GM19025 (cell line): ENCODE data around the gene TOGARAM2.
"Not testable (repeated sequence)": the region's sequence is repeated elsewhere in the genome, so short reads cannot be mapped to it uniquely, and the experiment has no call there.

ENCODE experiments used
- ATAC-seq: cut with Tn5 transposase; IDR thresholded peaks from one replicate; pipeline ENCODE4 v1.9.1; 2021; ENCODE audit warnings: mild to moderate bottlenecking, low read depth, moderate library complexity; ENCODE audit not compliant: unreplicated experiment

The TOGARAM2 gene

DNA sequence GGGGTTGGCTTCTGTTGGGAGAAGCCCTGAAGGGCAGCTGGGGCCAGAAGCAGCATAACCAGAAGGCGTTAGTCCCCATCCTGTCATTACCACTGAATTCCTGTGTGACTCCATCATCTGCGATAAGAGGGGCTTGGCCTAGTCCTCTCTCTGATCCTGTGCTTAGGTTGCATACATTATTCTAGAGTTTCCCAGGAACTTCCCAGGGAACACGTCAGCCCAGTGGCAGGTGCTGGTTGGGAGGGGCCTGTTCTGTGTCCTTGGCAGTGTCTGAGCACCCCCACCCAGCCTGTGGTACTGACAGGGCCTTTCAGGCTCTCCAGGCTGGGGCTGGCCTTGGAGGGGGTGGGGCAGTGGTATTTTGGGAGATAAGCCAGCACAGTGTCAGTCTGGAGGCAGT, 4.5 kb upstream of the TOGARAM2 start:
- ATAC-seq = no peak

DNA sequence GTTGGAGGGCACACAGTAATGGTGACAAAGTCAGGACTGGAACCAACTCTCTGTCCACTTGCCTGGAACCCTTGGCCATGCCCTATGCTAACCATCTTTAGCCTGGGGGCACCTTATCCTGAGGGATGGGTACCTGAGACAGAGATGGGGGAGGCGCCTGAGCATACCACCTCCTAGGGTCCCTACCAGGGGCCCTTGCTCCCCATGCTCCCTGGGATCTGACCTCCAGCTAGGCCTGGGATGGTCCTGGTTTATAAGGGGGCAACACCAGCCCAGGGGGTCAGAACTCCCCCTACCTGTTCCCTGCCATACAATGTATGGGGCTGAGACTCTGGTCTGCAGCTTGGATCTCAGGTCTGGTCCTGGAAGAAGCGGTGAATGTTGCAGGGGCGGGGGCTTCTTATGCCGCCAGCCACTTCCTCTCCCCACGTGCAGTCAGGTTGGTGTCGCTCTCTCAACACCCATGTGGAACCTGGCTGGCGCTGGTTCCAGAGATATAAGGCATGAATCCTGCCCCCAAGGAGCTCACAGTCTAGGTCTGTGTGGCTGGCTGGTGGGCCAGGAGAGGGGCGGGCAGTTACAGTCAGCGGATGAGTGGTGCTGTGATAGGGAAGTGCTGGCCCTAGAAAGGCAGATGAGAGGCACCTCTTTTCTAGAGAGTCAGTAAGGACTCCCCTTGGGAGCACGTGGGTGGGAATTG, 3.8 kb upstream of the TOGARAM2 start:
- ATAC-seq = no peak

DNA sequence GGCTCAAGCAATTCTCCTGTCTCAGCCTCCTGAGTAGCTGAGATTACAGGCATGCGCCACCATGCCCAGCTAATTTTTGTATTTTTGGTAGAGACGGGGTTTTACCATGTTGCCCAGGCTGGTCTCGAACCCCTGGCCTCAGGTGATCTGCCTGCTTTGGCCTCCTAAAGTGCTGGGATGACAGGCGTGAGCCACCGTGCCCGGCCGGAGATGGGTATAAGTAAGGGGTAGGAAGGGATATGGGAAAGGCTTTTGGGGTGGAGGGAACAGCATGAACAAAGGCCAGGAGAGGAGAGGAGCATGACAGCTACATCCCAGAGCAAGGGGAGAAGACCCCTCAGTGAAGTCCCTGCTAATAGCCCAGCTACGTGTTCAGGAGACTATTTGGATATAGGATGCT, 3.1 kb upstream of the TOGARAM2 start:
- not testable (repeated sequence) for ATAC-seq

DNA sequence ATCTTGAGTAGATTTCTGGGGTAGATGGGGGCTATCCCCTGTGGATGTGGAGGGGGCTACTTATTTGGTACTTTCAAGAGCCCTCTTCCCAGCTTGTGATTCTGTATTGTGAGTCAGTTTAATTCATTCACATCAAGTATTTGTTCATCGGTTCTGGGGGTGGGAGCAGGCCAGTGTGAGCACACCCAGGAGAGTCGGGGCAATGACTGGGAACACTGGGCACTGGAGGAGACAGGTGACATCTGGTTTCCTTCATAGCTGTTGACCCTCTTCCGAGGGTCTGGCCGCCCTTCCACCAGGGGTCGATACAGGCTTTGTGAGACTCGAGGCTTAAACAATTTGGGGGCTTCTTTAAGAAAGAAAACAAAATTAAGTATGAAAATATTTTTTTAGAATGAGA, 2.5 kb upstream of the TOGARAM2 start:
- no peak for ATAC-seq

DNA sequence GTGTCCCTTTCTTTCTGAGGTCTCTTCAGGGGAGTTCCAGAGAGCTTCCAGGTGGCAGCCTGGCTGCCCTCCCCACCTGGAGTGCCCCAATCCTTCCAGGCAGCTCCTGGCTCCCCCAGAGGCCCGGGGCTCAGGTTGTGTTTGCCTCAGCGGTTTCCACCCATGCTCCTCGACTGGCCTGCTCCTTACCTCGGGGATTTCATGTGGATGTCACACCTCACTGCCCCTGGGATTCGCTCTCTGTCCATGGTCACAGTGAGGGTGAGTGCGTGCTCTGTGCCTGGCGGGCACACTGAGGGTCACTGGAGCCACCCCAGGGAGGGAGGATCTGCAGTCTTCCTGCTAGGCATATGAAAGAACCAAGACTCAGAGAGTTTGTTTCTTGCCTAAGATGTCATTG, 2.1 kb upstream of the TOGARAM2 start:
- ATAC-seq = no peak

DNA sequence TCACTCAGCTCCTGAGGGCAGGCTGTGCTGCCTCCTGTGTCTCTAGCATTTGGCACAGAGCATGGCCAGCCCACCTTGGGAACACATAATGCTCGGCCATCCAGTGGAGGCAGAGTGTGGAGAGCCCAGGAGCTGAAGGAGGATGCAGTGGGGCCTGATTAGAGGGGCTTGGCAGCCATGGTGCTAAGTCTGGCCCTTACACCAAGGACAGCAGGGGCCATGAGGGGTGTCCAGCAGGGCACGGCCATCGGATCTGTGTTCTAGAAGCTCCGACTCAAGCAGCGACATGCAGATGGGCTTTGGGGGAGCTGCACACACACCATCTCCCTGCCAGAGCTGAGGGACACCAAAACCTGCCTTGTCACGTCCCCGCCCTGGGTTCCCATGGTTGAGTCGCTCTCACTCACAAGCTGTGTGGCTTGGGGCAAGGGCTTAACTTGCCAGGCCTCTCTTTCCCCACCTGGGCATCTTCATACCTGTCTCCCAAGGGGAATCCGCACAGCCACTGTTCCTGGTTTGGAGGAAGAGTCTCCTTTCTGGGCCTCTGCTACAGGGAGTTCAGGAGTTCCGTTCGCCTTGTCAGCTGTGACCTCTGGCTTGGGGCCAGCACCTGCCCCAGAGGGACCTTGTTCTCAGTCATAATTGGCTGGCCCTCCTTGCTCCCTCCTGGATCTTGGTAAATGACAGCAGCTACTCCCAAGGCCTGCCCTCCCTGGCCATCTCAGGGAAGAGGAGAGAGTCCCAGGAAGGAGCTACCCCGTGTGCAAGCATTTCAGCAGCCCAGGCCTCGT, 1.3 kb upstream of the TOGARAM2 start:
- no peak for ATAC-seq

DNA sequence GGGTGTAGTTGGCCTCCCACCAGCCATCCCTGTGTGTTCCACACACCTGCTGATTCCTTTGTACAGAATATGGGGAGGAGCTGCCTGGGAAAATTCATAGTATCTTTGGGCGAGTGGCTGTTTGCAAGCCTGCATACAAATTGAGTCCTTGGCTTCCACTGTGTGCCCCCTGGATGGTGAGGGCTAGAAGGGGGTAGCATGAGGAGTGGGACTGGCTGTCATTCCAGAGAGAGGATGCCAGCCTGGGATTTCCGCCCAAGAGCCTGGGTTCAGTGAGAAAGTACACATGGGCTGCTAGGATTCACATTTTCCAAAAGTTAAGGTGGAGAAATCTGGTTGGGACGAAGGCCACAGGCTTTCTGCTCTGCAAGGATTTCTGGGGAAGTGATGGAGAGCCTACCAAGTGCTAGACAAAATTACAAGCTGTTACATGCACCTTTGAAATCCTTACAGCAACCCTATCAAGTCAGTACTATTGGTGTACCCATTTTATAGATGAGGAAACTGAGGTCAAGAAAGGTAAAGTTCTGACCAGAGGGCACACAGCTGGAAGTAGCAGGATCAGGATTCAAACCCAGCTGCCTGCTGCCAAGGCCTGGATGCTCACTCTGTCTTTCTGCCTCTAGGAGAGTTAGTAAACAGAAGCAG, 606 bp upstream of the TOGARAM2 start:
- no peak for ATAC-seq

DNA sequence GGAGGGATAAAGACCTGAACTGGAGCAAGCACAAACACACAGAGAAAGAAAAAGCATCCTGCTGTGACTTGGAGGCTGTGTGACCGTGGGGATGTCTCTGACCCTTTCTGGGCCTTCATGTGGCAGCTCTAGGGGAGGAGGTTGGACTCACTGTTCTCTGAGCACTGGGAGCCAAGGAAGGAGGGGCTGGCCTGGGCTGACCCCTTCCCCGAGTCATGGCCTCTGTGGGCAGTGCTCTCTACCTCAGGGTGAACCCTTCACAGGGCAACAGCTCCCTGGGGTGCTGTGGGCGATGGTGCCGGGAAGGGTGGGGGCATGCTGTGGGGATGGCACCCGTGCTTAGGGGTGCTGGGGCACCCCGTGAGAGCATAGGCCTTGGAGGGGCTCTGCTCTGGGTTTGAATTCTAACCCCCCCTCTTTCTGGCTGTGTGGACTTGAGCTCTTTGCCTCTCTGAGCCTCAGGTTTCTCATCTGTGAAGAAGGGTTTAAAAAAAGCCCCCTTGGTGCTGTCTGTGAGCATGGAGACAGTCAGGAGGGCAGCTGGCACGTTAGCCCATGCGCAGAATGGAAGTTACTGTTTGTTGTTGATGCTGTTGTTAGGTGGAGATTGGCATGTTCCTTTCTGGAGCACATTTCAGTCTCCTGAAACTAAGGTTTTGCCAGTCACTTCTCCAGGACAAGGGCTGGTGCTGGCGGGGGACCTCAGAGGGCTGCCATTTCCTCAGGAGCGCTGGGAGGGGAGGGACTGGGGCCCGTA, 700 bp downstream of the TOGARAM2 start:
- ATAC-seq = no peak

DNA sequence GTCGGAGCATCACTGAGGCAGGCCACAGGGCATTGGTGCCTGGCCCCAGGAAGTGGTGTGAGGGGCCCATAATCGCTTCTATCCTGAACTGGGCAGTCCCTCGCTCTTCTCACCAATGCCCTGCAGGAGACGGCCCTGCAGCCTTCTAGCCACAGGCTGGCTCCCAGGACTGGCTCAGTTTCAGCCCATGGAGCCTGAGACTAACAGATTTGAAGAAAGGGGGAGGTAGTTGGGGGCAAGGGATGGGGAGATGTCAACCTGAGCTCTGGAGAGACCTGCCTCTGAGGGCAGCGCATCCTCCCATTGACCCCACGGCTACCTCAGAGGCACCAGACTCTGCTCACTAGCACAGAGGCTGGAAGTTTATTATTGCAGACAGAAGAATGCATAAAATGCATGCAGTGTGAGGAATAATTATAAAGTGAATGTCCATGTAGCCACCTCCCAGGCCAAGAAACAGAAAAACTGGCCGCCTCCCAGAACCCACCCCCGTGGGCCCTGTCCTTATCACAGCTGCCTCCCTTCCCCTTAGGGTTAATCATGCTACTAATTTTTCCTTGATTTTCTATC, 1.4 kb downstream of the TOGARAM2 start:
- ATAC-seq = no peak

DNA sequence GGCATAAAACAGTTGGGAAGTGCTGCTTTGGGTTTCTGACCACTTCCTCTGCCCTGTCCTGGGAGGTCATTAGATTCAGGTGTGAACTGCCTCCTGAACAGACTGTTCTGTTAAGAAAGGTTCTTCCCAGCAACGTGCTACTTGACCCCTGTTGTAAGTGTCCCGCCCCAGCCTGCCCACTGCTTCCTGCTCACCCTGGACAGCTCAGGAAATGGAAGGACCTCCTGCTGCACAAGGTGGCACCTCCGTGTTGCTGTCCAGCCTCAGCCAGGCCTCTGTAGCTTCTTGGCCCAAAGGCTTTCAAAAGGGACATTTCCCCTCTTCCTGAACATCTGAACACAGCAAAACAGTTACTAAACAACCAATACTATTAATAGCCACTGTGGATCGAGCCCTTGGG, 5.3 kb downstream of the TOGARAM2 start:
- no peak for ATAC-seq

DNA sequence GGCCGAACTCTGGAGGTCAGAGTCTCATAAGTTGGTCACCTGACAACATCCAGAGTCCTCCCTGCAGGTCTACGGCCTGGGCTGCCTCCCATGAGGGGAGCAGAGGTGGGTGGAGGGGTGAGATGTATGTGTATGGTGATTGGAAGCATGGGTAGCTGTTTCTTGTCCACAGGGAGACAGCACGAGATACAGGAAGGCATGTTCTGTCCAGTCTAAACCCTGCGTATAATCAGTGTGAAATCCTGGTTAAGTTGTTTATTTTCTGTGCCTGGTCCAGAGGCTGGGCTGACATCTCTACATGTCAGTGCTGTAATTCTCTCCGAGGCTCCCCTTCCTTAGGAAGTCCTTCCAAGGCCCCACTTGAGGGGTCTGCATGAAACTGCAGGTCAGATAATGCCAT, 8.9 kb downstream of the TOGARAM2 start:
- no peak for ATAC-seq

DNA sequence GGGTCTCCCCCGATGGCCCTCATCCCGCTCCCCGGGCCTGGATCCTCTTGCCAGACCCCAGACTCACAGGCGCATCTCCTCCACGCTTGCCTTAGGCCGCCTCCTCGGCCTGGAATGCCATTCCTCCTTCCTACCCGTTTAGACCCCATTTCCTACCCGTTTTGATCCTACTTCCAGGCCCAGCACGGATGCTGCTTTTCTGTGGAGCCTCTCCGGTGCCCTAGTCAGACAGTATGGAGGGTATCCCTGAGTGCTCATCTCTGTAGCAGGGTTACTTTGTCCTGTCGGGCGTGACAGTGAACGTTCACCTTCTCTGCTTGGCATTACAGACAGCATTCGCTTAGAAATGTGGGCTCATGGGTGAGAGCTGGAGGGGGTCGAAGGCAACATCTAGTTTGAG, 9.3 kb downstream of the TOGARAM2 start:
- no peak for ATAC-seq

DNA sequence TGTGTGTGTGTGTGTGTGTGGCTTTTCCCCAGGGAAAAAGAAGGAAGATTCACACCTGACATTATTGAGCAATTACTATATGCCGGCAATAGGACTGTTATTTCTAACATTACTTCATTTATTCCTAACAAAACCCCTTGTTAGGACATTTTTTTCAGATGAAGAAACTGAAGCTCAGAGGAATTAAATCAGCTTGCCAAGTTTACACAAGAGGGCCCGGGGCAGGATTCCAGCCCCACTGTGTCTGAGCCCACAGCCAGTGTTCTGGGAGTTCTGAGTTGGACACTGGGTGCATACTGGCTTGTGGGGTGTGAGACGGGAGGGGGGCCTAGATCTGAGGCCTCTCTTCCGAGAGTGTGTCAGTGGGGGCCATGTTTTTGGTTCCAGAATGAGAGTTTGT, 9.9 kb downstream of the TOGARAM2 start:
- ATAC-seq = no peak

DNA sequence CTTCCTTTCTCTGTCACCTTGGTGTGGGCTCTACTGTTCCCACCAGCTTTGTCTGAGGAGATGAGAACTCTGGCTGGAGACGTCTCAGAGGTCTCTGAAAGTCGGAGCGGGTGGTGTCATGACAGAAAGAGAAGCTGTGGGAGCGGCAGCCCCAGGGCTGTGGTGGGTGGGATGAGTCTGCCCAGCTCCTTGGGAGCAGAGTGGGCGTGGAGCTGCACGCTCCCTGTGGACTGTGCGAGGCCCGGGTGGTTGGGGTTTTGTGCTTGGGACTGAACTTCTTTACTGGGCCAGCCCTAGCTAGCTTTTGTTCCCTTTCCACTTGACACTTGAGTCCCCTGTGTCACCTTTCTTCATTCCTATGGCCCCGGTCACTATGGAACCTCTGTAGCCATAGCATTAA, 10.4 kb downstream of the TOGARAM2 start:
- no peak for ATAC-seq

DNA sequence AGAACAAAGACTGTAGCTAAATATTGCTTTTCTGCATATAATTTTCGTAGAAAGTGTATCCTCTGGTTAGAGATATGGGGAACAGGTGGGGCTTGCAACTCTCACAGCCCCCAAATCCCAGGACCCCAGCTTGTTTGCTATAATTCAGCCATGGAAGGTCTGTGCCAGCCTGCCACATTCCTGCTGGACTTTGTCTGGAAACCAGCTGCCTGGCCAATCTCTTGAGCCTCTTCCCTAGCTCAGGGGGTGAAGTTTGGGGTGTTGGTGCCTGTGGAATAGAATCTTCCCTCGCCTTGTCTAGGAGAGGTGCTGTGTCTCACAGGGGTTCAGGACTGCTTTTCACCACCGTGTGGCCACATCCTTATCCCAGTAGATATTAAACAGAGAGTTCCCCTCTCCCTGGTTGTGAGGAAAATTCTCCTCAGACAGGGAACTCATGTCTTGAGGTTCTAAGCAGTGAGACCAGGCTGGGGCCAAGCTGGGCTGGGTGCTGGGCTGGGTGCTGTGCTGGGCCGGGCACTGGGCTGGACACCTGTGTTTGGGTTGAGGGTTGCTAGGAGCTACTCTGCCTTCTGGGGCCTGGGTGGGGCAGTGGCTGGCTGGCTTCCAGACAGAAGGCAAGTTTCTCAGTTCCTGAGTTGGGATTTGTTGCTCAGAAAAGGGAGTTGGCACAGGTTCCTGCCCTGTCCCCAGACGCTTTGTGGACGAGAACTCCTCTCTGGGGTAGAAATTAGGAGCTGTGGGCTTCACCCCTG, 12.3 kb downstream of the TOGARAM2 start:
- no peak for ATAC-seq

DNA sequence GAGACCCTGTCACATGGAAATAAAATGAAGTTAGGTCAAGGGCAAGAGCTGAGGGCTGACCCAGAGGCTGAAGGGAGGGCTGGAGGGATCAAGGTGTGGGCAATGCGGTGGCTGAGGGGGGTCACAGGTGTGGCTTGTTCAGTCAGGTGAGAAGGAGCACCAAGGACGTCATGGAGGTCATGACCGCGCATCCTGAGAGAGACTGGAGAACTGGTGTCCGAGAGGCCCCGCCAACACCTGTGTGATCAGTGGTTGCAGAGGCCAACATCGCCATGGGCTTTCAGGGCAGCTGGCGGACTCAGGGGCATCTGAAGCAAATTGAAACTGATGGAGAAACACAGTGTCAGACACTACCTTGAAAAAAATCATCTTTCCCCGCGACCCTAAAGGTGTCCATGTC, 13.0 kb downstream of the TOGARAM2 start:
- ATAC-seq = no peak

DNA sequence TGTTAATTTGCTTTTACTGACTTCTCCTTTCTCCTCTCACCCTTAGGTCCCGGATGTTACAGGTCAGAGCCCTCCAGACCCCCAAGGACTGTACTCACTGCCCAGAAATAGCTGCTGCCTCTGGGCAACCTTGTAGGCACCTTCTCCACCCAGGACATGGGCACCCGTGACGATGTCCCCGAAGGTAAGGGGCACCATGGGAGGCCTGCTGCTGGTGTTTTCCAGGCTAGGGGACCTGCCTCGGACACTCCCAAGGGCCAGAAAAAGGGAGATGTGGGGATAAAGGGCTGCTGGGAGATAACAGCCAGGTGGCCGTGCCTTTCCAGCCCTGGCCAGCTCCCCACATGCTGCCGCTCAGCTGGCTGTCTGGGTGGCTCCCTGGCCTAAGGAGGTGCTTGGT, 13.6 kb downstream of the TOGARAM2 start:
- no peak for ATAC-seq

DNA sequence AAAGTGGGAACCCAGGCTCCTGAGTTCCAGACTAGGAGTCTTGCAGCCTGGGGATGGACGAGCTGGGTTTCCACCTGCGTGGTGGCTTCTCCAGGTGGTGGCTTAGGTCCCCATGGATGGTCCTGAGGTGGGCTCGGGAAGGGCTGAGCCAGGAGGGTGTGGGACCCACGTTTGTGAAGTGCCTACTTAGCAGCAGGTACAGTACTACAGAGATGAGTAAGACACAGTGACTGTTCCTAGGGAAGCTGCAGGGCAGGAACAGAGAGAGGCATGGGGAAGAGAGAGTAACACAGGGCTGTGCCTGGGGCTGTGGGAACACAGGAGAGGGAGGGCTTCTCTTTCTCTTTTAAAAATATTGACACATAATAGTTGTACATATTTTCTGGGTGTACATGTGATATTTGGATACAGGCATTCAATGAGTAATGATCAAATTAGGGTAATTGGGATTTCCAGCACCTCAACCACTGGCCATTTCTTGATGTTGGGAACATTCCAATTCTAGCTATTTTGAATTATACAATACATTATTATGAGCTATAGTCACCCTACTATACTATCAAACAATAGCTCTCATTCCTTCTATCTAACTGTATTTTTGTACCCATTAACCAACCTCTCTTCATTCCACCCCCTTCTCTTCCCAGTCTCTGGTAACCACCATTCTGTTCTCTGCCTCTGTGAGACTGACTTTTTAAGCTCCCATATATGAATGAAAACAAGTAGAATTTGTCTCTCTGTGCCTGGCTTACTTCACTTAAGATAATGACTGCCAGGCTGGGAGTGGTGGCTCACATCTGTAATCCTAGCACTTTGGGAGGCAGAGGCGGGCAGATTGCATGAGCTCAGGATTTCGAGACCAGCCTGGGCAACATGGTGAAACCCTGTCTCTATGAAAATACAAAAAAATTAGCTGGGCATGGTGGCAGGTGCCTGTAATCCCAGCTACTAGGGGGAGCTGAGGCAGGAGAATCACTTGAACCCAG, 15.0 kb downstream of the TOGARAM2 start:
- ATAC-seq = no peak
